Spleen (tissue), 7 donors: Measurements from ENCODE around the gene KRTAP10-2.

Experiments
- CTCF ChIP-seq, 11 experiments: fragments of 200-600 bp in 7 of 11; fragments of 450-650 bp in 4 of 11; sonication (generic) in 4 of 11; IDR thresholded peaks in 8 of 11; conservative IDR thresholded peaks in 3 of 11; 1 replicate in 7 of 11; 2 replicates in 4 of 11; pipeline versions ENCODE4 v1.4.0 to v1.8.0; 2016 to 2021; ENCODE audit warnings: antibody characterized with exemption in 11 of 11, inconsistent platforms in 4 of 11, mild to moderate bottlenecking in 1 of 11
- POLR2AphosphoS5 ChIP-seq, 3 donors: sonication (generic); formaldehyde crosslinking; IDR thresholded peaks; one replicate each; pipeline ENCODE4 v1.5.1; 2017; ENCODE audit warnings: antibody characterized with exemption in 3 of 3
- donor health status: DM: no; HTN: no; CAD: no; lungs with moderate emphysema.
- donor health status: DM: no; HTN: no; CAD: no.
- donor health status: DM: no; HTN: no; CAD: no.

GRCh38 chr21:44578371-44579055, 27.2 kb upstream of the KRTAP10-2 start:
- no peak for TF ChIP-seq CTCF (IDR thresholded peaks at IDR 0.05 in 8 of 11, conservative IDR thresholded peaks at IDR 0.05 in 3 of 11)
- TF ChIP-seq POLR2AphosphoS5 (IDR thresholded peaks at IDR 0.05): no peak
